NB4 (cell line): ENCODE data around the gene SCIMP.

Experiments used
- DNase-seq: peaks from one replicate; pipeline ENCODE4 v3.0.0; 2010; ENCODE audit warnings: low read depth
- H3K4me3 ChIP-seq: one replicate; pipeline ENCODE4 v1.5.1; 2011; ENCODE audit warnings: mild to moderate bottlenecking, low read depth, low read length, moderate library complexity
- MYC ChIP-seq: IDR thresholded peaks from 2 replicates; pipeline ENCODE4 v1.6.1; 2011; ENCODE audit warnings: low read depth, low read length
- POLR2A ChIP-seq: IDR thresholded peaks from 2 replicates; pipeline ENCODE4 v1.6.1; 2011; ENCODE audit warnings: mild to moderate bottlenecking; ENCODE audit not compliant: insufficient read length; ENCODE audit errors: extremely low read depth
- TF ChIP-seq, protein P1 (sequence below): IDR thresholded peaks from one replicate; pipeline ENCODE4 v1.5.1; 2012; ENCODE audit warnings: low read depth, low read length
- TF ChIP-seq, protein P2 (sequence below): IDR thresholded peaks from 2 replicates; pipeline ENCODE4 v1.6.1; 2011; ENCODE audit warnings: low read depth, low read length

The SCIMP gene

DNA sequence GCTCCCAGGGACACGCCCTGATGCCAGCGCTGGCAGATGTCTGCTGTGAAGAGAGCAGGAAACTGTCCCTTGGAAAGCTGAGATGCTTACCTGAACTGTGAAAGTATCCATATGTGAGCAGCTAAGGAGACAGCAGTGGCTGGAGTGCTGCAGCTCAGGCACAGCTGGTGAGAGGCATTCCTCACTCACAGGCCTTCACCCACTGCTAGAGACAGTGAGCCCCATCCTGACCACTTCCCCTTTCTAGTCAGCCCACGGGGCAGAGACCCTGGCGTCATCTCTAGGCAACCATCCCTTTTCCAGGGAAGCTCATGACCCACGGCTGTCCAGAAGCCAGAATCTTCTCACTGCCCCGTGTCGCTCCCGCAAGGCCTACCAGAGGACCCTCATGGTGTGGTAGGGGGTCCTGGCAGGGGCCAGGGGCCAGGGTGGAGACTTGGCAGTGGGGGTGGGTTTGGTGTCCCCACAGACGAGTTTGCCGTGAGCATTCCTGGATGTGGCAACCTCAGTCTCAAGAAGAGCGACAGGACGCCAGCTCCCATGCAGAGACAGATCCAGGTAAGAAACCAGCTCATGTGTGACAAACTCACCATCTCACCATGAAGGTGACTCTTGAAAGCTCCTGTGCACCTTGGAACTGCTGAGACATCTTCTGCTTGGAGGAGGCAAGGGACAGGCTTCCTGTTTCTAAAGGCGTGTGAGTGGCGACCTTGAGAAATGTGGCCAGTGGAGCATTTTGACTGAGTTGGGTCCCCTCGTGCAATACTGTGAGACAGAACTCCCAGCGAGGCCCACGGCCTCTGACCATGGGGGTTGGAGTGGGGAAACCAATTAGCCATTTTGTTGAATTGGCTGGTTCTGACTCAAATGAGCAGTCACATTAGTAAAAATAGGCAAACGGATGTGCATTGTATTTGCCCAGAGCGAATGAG, at the start of gene SCIMP:
Gene SCIMP (minus strand): TSS at position 216 of the 932 bp plus-strand sequence. CDS start 105 bp downstream, at position 111.
- TF ChIP-seq POLR2A = no peak
- TF ChIP-seq MYC = no peak
- TF ChIP-seq, protein P1, sequence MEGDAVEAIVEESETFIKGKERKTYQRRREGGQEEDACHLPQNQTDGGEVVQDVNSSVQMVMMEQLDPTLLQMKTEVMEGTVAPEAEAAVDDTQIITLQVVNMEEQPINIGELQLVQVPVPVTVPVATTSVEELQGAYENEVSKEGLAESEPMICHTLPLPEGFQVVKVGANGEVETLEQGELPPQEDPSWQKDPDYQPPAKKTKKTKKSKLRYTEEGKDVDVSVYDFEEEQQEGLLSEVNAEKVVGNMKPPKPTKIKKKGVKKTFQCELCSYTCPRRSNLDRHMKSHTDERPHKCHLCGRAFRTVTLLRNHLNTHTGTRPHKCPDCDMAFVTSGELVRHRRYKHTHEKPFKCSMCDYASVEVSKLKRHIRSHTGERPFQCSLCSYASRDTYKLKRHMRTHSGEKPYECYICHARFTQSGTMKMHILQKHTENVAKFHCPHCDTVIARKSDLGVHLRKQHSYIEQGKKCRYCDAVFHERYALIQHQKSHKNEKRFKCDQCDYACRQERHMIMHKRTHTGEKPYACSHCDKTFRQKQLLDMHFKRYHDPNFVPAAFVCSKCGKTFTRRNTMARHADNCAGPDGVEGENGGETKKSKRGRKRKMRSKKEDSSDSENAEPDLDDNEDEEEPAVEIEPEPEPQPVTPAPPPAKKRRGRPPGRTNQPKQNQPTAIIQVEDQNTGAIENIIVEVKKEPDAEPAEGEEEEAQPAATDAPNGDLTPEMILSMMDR = no peak
- no peak within 1 kb of the TSS for H3K4me3 ChIP-seq
- DNase-seq = peak; percentile 77

DNA sequence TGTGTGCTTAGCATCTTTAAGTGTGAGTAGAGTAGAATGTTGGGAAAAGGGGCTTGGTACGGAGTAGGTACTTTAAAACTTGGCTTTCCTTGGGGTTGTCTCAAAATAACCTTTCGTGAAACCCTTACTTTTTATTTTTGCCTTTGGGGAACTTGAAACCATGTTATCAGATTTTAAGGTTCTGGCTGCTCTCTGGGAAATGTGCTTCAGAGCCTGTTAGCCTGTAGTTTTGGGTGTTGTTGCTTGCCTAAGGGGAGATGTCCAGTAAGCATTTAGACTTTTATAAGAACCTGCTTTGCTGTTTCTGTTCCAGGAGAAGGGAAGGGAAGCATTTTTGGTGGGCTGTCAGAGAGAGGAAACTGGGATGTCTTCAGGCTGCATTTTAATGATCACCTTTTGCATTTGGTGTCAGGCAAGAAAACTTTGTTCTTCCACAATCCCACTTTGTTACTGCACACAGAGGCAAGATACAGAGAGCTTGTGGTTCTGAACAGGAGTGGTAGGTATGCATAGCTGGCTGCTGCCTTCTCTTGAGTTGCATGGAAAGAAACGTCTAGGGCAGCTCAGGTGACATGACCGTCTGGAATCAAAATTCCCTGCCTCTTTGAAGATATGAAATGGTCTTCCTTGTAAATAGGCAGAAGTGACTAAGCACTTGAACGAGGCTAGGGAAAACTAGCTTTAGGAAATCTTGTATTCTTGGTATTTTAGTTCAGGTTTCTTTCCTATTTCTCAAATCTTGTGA, 49.1 kb upstream of the SCIMP start:
- peak; percentile 19 for DNase-seq
- no peak for TF ChIP-seq POLR2A
- TF ChIP-seq, protein P2, sequence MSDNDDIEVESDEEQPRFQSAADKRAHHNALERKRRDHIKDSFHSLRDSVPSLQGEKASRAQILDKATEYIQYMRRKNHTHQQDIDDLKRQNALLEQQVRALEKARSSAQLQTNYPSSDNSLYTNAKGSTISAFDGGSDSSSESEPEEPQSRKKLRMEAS = no peak
- TF ChIP-seq, protein P1 = no peak
- H3K4me3 ChIP-seq = peak overlapping the region; percentile 91

DNA sequence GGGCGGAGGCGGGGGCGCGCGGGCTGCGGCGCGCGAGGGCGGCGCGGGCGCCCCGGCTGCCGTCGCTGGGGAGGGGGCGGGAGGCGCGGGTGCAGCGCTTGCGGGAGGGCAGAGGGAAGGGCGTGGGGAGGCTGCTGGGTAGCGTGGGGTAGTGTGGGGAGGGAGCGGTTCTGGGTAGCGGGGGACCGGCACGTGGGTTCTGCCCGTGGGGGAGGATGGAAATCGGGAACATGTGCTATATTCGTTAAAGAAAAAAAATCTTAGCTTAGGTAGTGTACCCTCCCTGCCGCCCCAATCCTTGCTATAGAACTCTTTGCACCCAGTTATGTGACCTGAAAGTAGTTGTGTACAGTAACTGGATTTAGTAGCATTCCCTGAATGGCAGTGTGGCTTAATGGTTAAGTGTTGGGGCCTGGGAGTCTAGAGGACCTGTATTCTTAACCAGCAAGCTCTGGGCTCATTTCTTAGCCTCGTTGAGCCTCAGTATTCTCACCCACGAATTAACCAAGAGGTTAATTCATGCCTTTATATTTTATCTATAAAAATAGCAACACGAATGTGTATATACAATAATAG, 48.1 kb upstream of the SCIMP start:
- no peak for DNase-seq
- TF ChIP-seq, protein P2 = peak; percentile 72
- no peak for TF ChIP-seq MYC
- H3K4me3 ChIP-seq = peak overlapping the region; percentile 91

DNA sequence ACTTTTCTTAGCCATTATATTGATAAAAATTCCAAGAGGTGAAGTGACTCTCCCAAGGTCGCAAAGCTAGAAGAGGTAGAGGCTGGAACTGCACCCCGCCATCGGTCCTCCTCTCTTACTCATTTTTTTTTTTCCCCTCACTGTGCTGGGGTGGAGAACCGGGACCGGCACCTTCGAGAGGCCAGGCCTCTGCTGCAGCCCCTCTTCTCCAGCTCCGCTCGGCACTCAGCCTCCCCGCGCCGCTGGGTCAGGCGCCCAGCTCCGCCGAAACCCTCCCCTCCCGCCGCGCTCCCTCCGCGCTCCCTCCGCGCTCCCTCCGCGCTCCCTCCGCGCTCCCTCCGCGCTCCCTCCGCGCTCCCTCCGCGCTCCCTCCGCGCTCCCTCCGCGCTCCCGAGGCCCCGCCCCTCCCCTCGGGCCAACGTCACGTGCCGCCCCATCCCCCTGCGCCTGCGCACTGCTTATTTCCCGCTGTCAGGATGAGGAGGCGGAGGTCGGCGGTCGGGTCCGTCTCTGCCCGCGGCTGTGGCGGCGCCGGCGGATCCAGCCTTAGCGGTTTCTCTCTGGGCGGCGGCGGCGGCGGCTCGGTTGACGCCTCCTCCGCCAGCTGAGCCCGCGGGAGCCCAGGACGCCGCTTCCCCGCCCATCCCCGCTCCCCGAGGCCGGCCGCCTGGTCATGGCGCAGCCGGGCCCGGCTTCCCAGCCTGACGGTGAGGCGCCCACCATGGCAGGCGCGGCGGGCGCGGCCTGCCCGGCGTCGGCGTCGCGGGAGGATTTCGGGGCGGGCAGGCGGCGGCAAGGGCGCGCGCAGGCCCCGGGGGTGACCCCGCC, 47.4 kb upstream of the SCIMP start, which contains the start of gene RABEP1:
Gene RABEP1 (plus strand): TSS at position 471 of the 828 bp plus-strand sequence. CDS start 203 bp downstream, at position 674.
- peak within 1 kb of the TSS; percentile 91 for H3K4me3 ChIP-seq
- DNase-seq = peak; percentile 89

DNA sequence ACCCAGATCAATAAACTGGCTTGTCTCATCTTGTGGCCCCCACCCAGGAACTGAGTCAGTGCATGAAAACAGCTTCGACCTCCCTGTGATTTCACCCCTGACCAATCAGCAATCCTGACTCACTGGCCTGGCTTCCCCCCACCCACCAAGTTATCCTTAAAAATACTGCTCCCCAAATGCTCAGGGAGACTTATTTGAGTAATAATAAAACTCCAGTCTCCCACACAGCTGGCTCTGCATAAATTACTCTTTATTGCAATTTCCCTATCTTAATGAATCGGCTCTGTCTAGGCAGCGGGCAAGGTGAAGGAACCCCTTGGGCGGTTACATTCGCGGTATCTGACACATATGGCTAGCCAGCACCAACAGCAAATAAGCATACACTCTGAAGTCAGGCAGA, 37.7 kb upstream of the SCIMP start:
- TF ChIP-seq POLR2A = no peak
- TF ChIP-seq, protein P1 = no peak
- TF ChIP-seq MYC = no peak
- TF ChIP-seq, protein P2 = no peak
- no peak for DNase-seq
- H3K4me3 ChIP-seq = no peak overlapping the region

More for the DNA sequence above, 47.4 kb upstream of the SCIMP start, which contains the start of gene RABEP1:
- TF ChIP-seq, protein P2 = peak; percentile 59; the same call in 1 of the 2 replicates
- peak; percentile 70 for TF ChIP-seq POLR2A
- TF ChIP-seq, protein P1 = no peak
- no peak for TF ChIP-seq MYC
